GM23248 (cell line): ENCODE data around the gene EFHB. TPM values are rescaled to one million over a fixed set of nuclear protein-coding genes. Genes with fewer than 3 reads are reported as not detected.
"Not testable (repeated sequence)": the region's sequence is repeated elsewhere in the genome, so short reads cannot be mapped to it uniquely, and the experiment has no call there.

Experiments
- DNase-seq: peaks from one replicate; pipeline ENCODE4 v3.0.0-alpha.2; 2015
- H2AFZ ChIP-seq: fragments of 200-600 bp; sonication (generic); 2 replicates; pipeline ENCODE4 v1.6.1; 2016; ENCODE audit warnings: antibody characterized with exemption
- H3F3A ChIP-seq: fragments of 200-600 bp; sonication (generic); 2 replicates; pipeline ENCODE4 v1.6.1; 2016; ENCODE audit warnings: mild to moderate bottlenecking, antibody characterized with exemption, mixed run types; ENCODE audit not compliant: insufficient read depth
- H3K27ac ChIP-seq: fragments of 200-600 bp; sonication (generic); 2 replicates; pipeline ENCODE4 v1.5.1; 2016; ENCODE audit warnings: mild to moderate bottlenecking
- H3K27me3 ChIP-seq: fragments of 200-600 bp; sonication (generic); replicated peaks from 2 replicates; pipeline ENCODE4 v1.6.1; 2016; ENCODE audit warnings: mild to moderate bottlenecking; ENCODE audit not compliant: insufficient read depth
- H3K36me3 ChIP-seq: fragments of 200-600 bp; sonication (generic); 2 replicates; pipeline ENCODE4 v1.6.1; 2016; ENCODE audit warnings: low read depth, mild to moderate bottlenecking
- H3K4me1 ChIP-seq: fragments of 200-600 bp; sonication (generic); 2 replicates; pipeline ENCODE4 v1.6.1; 2016; ENCODE audit warnings: mild to moderate bottlenecking; ENCODE audit not compliant: insufficient read depth
- H3K4me2 ChIP-seq: fragments of 200-600 bp; sonication (generic); one replicate; pipeline ENCODE4 v1.6.1; 2016; ENCODE audit warnings: mild to moderate bottlenecking; ENCODE audit not compliant: unreplicated experiment
- H3K4me3 ChIP-seq: fragments of 200-600 bp; sonication (generic); 2 replicates; pipeline ENCODE4 v1.5.1; 2016; ENCODE audit warnings: mild to moderate bottlenecking
- H3K79me2 ChIP-seq: fragments of 200-600 bp; sonication (generic); 2 replicates; pipeline ENCODE4 v1.6.1; 2016; ENCODE audit warnings: mild to moderate bottlenecking; ENCODE audit not compliant: insufficient read depth
- H3K9ac ChIP-seq: fragments of 200-600 bp; sonication (generic); 2 replicates; pipeline ENCODE4 v1.6.1; 2016; ENCODE audit warnings: mild to moderate bottlenecking
- H3K9me2 ChIP-seq: fragments of 200-600 bp; sonication (generic); 2 replicates; pipeline ENCODE4 v1.6.1; 2016; ENCODE audit warnings: mixed run types, mild to moderate bottlenecking, moderate library complexity; ENCODE audit not compliant: insufficient read depth
- H3K9me3 ChIP-seq: fragments of 200-600 bp; sonication (generic); one replicate; pipeline ENCODE4 v1.6.1; 2017; ENCODE audit warnings: low read depth
- H4K20me1 ChIP-seq: fragments of 200-600 bp; sonication (generic); 2 replicates; pipeline ENCODE4 v1.6.0; 2016; ENCODE audit not compliant: insufficient read depth
- EZH2 ChIP-seq: fragments of 200-600 bp; sonication (generic); IDR thresholded peaks from 2 replicates; pipeline ENCODE4 v1.6.1; 2018; ENCODE audit warnings: antibody characterized with exemption, mild to moderate bottlenecking; ENCODE audit not compliant: insufficient read depth, poor library complexity, severe bottlenecking
- EZH2phosphoT487 ChIP-seq: fragments of 200-600 bp; sonication (generic); IDR thresholded peaks from 2 replicates; pipeline ENCODE4 v1.6.1; 2018; ENCODE audit warnings: antibody characterized with exemption, moderate library complexity, mild to moderate bottlenecking, low read depth; ENCODE audit not compliant: insufficient read depth
- WGBS, 2 experiments: methylation state at CpG; one replicate each; pipeline ENCODE4 v1.1.6; 2015 to 2017; ENCODE audit warnings: low lambda C conversion rate in 2 of 2, low coverage in 1 of 2; ENCODE audit errors: missing lambda C conversion rate in 2 of 2; 5-methylcytosine and 5-hydroxymethylcytosine counted together
- in situ Hi-C: fragments of 300-500 bp; cut with MboI; formaldehyde crosslinking; loops from 2 replicates; pipeline ENCODE4 v1.15.0; 2020
- polyA plus RNA-seq: library from polyadenylated mRNA; unstranded; fragments of >200 nt; fragmentation: Nextera tagmentation; extraction: Ambion mirVana; gene quantifications from 2 replicates; pipeline ENCODE4 v1.2.1, GENCODE V29; 2016
- total RNA-seq: library from RNA; depleted of rRNA; stranded (reverse); fragments of >200 nt; shearing (Covaris generic); gene quantifications from 2 replicates; pipeline ENCODE4 v1.2.3, GENCODE V29; 2014

Gene EFHB
- total and polyA plus RNA-seq, 2 experiments from 2014 or later: 1.3 to 2.9 TPM

DNA sequence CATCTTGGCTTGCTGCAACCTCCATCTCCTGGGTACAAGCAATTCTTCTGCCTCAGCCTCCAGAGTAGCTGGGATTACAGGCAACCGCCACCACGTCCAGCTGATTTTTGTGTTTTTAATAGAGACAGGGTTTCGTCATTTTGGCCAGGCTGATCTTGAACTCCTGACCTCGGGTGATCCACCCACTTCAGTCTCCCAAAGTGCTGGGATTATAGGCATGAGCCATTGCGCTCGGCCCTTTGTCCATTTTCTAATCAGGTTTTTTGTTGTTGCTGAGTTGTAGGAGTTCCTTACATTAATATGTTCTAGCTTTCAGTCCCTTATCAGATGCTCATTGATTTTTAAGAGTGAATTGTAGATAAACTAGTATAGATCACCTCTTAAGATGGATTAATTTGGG is 33.2 kb upstream of the EFHB start:
- peaks cover 17% of the 10 kb centered on the region; the same call in 1 of the 2 replicates for H3K36me3 ChIP-seq
- H3K27me3 ChIP-seq: no peaks in the 10 kb centered on the region
- H3K27ac ChIP-seq: no peak overlapping the region
- no peak for TF ChIP-seq EZH2
- TF ChIP-seq EZH2phosphoT487: no peak
- H3K9me2 ChIP-seq: no peaks in the 10 kb centered on the region
- H4K20me1 ChIP-seq: peaks cover 17% of the 10 kb centered on the region
- no peak overlapping the region for H3K4me3 ChIP-seq
- no peaks in the 10 kb centered on the region for H3K9me3 ChIP-seq
- H3K79me2 ChIP-seq: peaks cover 100% of the 10 kb centered on the region
- no peak overlapping the region for H3K4me2 ChIP-seq
- peaks cover 9% of the 10 kb centered on the region for H3K4me1 ChIP-seq
- no peak overlapping the region for H3K9ac ChIP-seq
- H2AFZ ChIP-seq: no peak overlapping the region
- no peak for DNase-seq
- 99% methylated on average over 6 of the region's 6 CpGs for WGBS, 2 experiments
- peaks cover 5% of the 10 kb centered on the region for H3F3A ChIP-seq
- in situ Hi-C loops: no loop called here

DNA sequence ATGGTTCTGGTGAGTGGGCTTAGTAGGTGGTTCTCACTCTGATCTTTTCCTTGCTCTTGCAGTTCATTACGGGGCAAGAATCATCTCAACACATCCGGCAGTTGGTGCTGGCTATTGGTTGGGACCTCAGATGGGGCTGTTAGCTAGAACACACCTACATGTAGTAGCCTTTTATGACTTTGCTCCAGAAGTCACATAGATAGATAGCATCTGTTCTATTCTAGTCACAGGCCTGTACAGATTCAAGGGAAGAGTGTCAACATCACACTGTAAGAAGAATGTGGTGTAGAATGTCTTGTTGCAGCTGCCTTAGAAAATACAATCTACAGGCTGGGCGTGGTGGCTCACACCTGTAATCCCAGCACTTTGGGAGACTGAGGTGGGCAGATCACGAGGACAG is 27.9 kb upstream of the EFHB start:
- no peak for TF ChIP-seq EZH2phosphoT487
- no peak for TF ChIP-seq EZH2
- in situ Hi-C loops: no loop called here
- H3K4me2 ChIP-seq: no peak overlapping the region
- no peak overlapping the region for H3K27ac ChIP-seq
- H3K9me2 ChIP-seq: no peaks in the 10 kb centered on the region
- H3K4me1 ChIP-seq: no peaks in the 10 kb centered on the region
- H3K79me2 ChIP-seq: peaks cover 100% of the 10 kb centered on the region
- DNase-seq: no peak
- H3K9me3 ChIP-seq: no peaks in the 10 kb centered on the region
- peaks cover 3% of the 10 kb centered on the region; the same call in 1 of the 2 replicates for H4K20me1 ChIP-seq
- no peaks in the 10 kb centered on the region for H3F3A ChIP-seq
- 96 to 100% methylated on average over 4 of the region's 4 CpGs for WGBS, 2 experiments
- no peak overlapping the region for H3K9ac ChIP-seq
- H3K27me3 ChIP-seq: no peaks in the 10 kb centered on the region
- H2AFZ ChIP-seq: no peak overlapping the region
- H3K4me3 ChIP-seq: no peak overlapping the region
- 0 out of 2 replicates have a peak, but pooled peaks cover 9% of the 10 kb centered on the region for H3K36me3 ChIP-seq

GRCh38 chr3:19960696-19961095 is 26.7 kb upstream of the EFHB start:
- Histone ChIP-seq H4K20me1 (peaks cover 3% of the 10 kb centered on the region; the same call in 1 of the 2 replicates), H3K4me3 (no peak overlapping the region), H3K27me3 (no peaks in the 10 kb centered on the region), H3K9ac (no peak overlapping the region), H3K27ac (no peak overlapping the region), H2AFZ (no peak overlapping the region), H3K36me3 (0 out of 2 replicates have a peak, but pooled peaks cover 16% of the 10 kb centered on the region), H3K4me2 (no peak overlapping the region), H3K79me2 (peaks cover 100% of the 10 kb centered on the region), H3K9me2 (no peaks in the 10 kb centered on the region), H3K4me1 (no peaks in the 10 kb centered on the region), H3F3A (no peaks in the 10 kb centered on the region), H3K9me3 (no peaks in the 10 kb centered on the region)
- DNase-seq: no peak
- 79 to 90% methylated on average over 4 of the region's 4 CpGs for WGBS, 2 experiments
- TF ChIP-seq EZH2phosphoT487: no peak
- no peak for TF ChIP-seq EZH2
- in situ Hi-C loops: no loop called here

DNA sequence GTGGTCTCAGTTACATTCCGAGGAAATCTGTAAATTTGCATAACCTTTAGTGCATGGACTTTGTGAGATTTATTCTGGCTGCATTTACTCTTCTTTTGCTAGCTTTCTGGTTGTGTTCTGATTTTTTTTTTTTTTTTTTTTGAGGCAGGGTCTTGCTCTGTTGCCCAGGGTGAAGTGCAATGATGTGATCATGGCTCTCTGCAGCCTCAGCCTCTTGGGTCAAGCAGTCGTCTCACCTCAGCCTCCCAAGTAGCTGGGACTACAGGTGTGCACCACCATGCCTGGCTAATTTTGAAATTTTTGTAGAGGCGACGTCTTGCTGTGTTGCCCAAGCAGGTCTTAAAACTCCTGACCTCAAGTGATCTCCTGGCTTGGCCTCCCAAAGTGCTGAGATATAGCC is 25.5 kb upstream of the EFHB start:
- in situ Hi-C loops: no loop called here
- H3K9me2 ChIP-seq: no peaks in the 10 kb centered on the region

GRCh38 chr3:19957354-19957753 is 23.3 kb upstream of the EFHB start:
- H3K27ac ChIP-seq, H2AFZ ChIP-seq, H3K27me3 ChIP-seq, H3K9ac ChIP-seq, DNase-seq, H3K9me2 ChIP-seq, H4K20me1 ChIP-seq, in situ Hi-C loops, H3K4me1 ChIP-seq, H3K4me2 ChIP-seq, H3K4me3 ChIP-seq, H3K9me3 ChIP-seq, H3F3A ChIP-seq: not testable (repeated sequence)
- Histone ChIP-seq H3K79me2 (peaks cover 100% of the 10 kb centered on the region), H3K36me3 (peaks cover 28% of the 10 kb centered on the region)
- WGBS, 2 experiments: 91% methylated on average over 9 of the region's 9 CpGs

More for the DNA sequence above, 25.5 kb upstream of the EFHB start:
- Histone ChIP-seq H3K27ac (no peak overlapping the region), H3K27me3 (no peaks in the 10 kb centered on the region), H2AFZ (no peak overlapping the region), H3F3A (no peaks in the 10 kb centered on the region; the same call in 1 of the 2 replicates), H3K9me3 (no peaks in the 10 kb centered on the region), H3K4me3 (no peak overlapping the region), H3K4me1 (no peaks in the 10 kb centered on the region), H3K79me2 (peaks cover 100% of the 10 kb centered on the region), H3K36me3 (peaks cover 22% of the 10 kb centered on the region), H3K4me2 (no peak overlapping the region), H3K9ac (no peak overlapping the region), H4K20me1 (peaks cover 3% of the 10 kb centered on the region; the same call in 1 of the 2 replicates)
- DNase-seq: no peak
- TF ChIP-seq EZH2 (no peak), EZH2phosphoT487 (no peak)
- WGBS, 2 experiments: 71 to 75% methylated on average over 4 of the region's 4 CpGs
